GM21360 (cell line): ENCODE measurements around the gene EFNA1.

ENCODE experiments used
- ATAC-seq: cut with Tn5 transposase; IDR thresholded peaks from one replicate; pipeline ENCODE4 v1.9.1; 2021; ENCODE audit warnings: mild to moderate bottlenecking, moderate library complexity; ENCODE audit not compliant: unreplicated experiment

Gene EFNA1

DNA sequence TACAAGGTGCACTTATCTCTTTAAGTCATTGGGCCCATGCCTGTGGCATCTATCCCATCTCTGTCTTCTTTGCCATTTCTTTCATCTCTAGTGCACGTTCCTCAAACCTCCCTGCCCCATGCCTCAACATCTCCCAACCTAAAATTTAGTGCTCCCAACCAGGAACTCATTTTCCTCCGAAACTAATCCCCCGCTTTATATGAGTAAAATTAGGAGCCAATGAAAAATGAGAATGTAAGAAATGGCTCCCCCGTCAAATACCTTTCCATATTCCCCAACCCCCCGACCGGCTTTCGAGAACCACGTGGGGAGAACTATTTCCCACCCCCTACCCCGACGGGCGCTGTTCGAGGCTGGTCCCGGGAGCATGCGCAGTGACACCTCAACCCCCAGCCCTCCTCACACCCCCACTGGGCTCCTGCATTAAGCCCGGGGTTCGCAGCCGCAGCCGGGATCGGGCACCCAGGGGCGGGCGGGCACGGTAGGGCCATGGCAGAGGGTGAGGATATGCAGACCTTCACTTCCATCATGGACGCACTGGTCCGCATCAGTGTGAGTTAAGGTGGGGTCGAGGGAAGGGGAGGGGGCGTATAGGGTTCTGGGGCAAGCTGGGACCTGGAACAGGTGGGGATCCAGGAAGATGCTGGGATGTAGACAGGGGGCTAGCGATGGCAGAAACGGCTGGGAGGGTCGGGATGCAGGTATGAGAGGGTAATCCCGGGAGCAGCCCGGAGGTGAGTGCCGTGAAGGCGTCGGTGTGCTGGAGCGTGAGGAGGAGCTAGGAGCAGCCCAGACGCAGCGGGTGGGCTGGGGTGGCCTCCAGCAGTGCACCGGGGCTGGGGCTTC is 46.0 kb downstream of the EFNA1 start, which contains the start of gene TRIM46:
TSS of gene TRIM46 (plus strand) at position 372 of the 846 bp plus-strand sequence. CDS start at position 490, 118 bp downstream.
- no peak for ATAC-seq

DNA sequence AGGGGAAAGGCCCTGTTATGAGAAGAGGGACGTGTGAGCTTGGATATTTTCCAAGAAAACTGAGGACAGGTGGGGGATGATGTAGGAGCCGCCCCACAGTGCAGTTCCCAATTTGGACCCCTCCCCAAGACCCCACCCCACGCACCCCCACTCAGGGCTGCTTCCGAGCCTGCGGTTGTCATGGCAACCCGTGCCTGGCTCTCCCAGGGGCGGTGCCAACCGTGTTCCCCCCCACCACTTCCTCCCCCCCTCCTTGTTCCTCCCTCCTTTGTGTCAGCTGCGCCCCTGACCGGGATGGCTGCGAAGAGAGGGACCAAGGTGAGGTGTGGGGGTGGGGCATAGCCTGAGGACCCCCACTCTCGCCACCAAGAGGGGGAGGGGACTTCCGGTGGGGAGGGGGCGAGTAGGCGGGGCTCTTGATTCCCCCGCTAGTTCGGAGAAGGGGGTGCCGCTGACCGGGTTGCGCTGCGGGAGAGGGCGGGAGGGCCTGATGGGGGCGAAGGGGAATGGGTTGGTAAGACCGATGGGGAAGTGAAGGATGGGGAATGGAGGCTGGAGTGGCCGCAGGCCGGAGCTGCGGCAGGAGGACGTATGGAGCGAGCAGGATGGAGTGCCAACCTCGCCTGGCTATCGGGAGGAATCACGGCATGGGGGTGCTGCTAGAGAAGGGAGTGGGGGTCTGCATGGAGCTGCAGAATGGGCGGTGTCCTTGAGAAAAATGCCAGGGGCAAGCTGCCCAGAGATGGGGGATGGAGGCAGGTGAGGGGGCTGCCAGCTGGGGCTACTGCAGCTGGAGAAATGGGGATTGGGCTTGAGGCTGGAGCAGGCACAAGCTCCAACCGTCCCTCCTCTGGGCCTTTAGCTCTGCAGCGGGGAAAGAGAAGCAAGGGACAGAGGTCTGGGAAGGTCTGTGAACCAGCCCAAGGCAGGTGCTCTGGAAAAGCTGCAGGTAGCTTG is 46.9 kb downstream of the EFNA1 start:
- no peak for ATAC-seq

- ATAC-seq: no peak
Observed at GRCh38 chr1:155175281-155175926, 47.7 kb downstream of the EFNA1 start.

GRCh38 chr1:155175927-155176371 is 48.3 kb downstream of the EFNA1 start:
- no peak for ATAC-seq

GRCh38 chr1:155176544-155177071 is 48.9 kb downstream of the EFNA1 start:
- ATAC-seq: no peak

- no peak for ATAC-seq
Observed at GRCh38 chr1:155177192-155177917, 49.7 kb downstream of the EFNA1 start.

DNA sequence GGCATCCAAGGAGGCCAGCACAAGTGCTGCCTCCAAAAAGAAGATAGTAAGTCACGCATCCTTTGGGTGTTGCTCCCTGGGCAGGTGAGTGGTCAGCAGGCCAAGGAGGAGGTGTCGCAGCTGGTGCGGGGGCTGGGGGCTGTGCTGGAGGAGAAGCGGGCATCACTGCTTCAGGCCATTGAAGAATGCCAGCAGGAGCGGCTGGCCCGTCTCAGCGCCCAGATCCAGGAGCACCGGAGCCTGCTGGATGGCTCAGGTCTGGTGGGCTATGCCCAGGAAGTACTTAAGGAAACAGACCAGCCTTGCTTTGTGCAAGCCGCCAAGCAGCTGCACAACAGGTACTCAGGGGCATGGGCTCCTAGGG is 50.2 kb downstream of the EFNA1 start:
- no peak for ATAC-seq

- ATAC-seq: no peak
Observed at GRCh38 chr1:155178441-155179111, 50.9 kb downstream of the EFNA1 start.

DNA sequence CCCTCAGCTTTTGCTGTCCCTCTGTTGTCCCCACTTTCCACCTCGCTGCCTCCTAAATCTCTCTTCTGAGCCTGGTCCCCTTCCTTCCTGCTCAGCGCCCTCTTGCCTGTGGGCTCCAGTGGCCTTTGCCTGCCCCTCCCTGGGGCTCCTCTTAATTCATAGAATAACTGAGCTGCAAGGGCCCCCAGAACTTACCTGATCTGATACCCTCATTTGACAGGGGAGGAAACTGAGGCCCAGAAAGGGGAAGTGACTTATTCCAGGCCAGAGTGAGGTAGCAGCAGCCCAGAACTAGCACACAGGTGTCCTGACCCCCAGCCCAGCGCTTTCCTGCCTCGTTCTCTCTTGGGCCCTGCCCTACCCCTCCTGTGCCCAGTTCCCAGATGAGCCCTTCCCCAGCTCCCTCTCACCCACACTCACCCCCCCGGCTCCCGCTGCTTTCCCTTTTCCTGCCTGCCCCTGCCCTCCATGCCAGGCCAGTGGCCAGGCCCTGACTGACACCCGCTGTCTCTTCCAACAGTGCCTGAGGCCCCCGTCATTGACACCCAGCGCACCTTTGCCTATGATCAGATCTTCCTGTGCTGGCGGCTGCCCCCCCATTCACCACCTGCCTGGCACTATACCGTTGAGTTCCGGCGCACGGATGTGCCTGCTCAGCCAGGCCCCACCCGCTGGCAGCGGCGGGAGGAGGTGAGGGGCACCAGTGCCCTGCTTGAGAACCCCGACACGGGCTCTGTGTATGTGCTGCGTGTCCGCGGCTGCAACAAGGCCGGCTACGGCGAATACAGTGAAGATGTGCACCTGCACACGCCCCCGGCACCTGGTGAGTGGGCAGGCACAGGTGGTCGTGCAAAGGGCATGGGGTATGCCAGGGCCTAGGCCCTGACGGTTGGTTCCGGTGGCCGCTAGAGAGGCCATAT is 51.7 kb downstream of the EFNA1 start:
- ATAC-seq: no peak

DNA sequence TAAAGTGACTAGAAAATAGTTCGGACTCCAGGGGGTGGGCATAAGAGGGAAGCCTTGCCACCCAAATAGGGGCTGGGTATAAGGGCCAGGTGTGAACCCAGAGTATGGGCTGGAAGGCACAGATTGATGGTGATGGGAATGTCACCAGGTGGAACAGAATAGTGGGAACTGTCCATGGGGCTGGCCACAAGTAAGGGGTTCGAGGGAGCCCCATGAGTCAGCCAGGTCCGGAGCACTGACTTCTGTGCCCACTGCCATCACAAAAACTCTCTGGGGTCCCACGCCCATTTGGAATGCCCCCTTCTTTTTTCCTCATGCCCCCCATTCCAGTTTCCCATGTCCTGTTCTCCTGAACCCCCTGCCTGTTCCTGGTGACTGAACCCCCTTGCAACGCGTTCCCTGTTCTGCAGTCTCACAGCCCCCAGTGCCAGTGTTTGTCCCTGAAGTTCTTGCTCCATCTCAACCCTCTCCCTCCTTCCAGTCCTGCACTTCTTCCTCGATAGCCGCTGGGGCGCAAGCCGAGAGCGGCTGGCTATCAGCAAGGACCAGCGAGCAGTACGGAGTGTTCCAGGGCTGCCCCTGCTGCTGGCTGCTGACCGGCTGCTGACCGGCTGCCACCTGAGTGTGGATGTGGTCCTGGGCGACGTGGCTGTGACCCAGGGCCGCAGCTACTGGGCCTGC is 53.8 kb downstream of the EFNA1 start:
- no peak for ATAC-seq

DNA sequence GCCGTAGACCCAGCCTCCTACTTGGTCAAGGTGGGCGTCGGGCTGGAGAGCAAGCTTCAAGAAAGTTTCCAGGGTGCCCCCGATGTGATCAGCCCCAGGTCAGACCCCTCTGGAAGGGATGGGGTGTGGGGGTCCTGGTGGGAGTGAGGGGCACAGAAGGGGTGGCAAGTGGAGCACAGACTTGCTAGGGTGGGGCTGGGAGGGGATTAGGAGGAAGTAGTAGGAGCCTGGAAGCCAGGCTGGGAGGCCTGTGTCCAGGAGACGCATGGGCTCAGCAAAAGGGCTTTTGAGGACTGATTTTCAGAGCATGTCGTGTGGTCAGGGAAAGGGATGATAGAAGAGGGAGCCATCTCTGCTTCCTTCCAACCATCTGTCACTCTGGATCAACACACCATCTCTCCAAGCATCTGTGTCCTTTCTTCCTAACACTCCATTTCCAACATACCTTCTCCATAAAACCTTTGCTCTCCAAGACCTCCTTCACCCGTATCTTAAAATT is 54.4 kb downstream of the EFNA1 start:
- ATAC-seq: no peak

GRCh38 chr1:155183775-155184221 is 56.1 kb downstream of the EFNA1 start:
- no peak for ATAC-seq

- ATAC-seq: no peak
Observed at GRCh38 chr1:155184351-155184811, 56.7 kb downstream of the EFNA1 start.
